Activated CD8-positive, alpha-beta memory T cell treated with anti-CD3 and anti-CD28 coated beads, Interleukin-2, amount 50 U/mL, for 1 hour (primary cell): ENCODE data around the gene BPTF.
"Not testable (repeated sequence)": the region's sequence is repeated elsewhere in the genome, so short reads cannot be mapped to it uniquely, and the experiment has no call there.

Experiments
- DNase-seq: peaks from one replicate; pipeline ENCODE4 v3.0.0-alpha.2; 2020; ENCODE audit errors: extremely low read depth

Gene BPTF

GRCh38 chr17:67879662-67880061, 54.4 kb downstream of the BPTF start:
- no peak for DNase-seq

GRCh38 chr17:67881083-67881482, 55.8 kb downstream of the BPTF start:
- DNase-seq: no peak

- no peak for DNase-seq
These were observed 59.4 kb downstream of the BPTF start for GRCh38 chr17:67884741-67885140.

- no peak for DNase-seq
These were observed 66.3 kb downstream of the BPTF start for GRCh38 chr17:67891481-67892119.

GRCh38 chr17:67902511-67903231, 77.4 kb downstream of the BPTF start:
- DNase-seq: no peak

- not testable (repeated sequence) for DNase-seq
These were observed 80.0 kb downstream of the BPTF start for GRCh38 chr17:67905298-67905697.

GRCh38 chr17:67910117-67910803, 85.0 kb downstream of the BPTF start:
- not testable (repeated sequence) for DNase-seq

- DNase-seq: no peak
These were observed 85.9 kb downstream of the BPTF start for GRCh38 chr17:67911059-67911782.

GRCh38 chr17:67912088-67912487, 86.8 kb downstream of the BPTF start:
- DNase-seq: no peak

- no peak for DNase-seq
These were observed 87.4 kb downstream of the BPTF start for GRCh38 chr17:67912656-67913055.

GRCh38 chr17:67920212-67920611, 94.9 kb downstream of the BPTF start:
- no peak for DNase-seq

- DNase-seq: no peak
These were observed 97.2 kb downstream of the BPTF start for GRCh38 chr17:67922503-67922902.

GRCh38 chr17:67928842-67929241, 103.5 kb downstream of the BPTF start:
- not testable (repeated sequence) for DNase-seq

- no peak for DNase-seq
These were observed 105.9 kb downstream of the BPTF start for GRCh38 chr17:67931227-67931626.

- DNase-seq: no peak
These were observed 117.5 kb downstream of the BPTF start for GRCh38 chr17:67942810-67943209.

GRCh38 chr17:67944035-67944434, 118.7 kb downstream of the BPTF start:
- DNase-seq: no peak

GRCh38 chr17:67946513-67946912, 121.2 kb downstream of the BPTF start:
- no peak for DNase-seq

- DNase-seq: no peak
These were observed 122.1 kb downstream of the BPTF start for GRCh38 chr17:67947325-67947813.

- DNase-seq: no peak
These were observed 125.6 kb downstream of the BPTF start for GRCh38 chr17:67950945-67951344.

GRCh38 chr17:67959510-67959909, 134.2 kb downstream of the BPTF start:
- no peak for DNase-seq

- not testable (repeated sequence) for DNase-seq
These were observed 135.0 kb downstream of the BPTF start for GRCh38 chr17:67960276-67960675.

- DNase-seq: not testable (repeated sequence)
These were observed 136.9 kb downstream of the BPTF start for GRCh38 chr17:67962156-67962555.
